GM19372 (cell line): Measurements from ENCODE around the gene TLE3.

Source experiments
- ATAC-seq: cut with Tn5 transposase; IDR thresholded peaks from one replicate; pipeline ENCODE4 v1.9.1; 2021; ENCODE audit warnings: mild to moderate bottlenecking, low read depth, moderate library complexity; ENCODE audit not compliant: unreplicated experiment

The TLE3 gene

GRCh38 chr15:70088455-70088854, 9.3 kb downstream of the TLE3 start:
- no peak for ATAC-seq

GRCh38 chr15:70087708-70088352, 9.9 kb downstream of the TLE3 start:
- ATAC-seq = no peak

GRCh38 chr15:70086636-70087035, 11.1 kb downstream of the TLE3 start:
- ATAC-seq = no peak

- ATAC-seq = no peak
Measured at GRCh38 chr15:70084461-70084860, 13.3 kb downstream of the TLE3 start.

- ATAC-seq = no peak
Measured at GRCh38 chr15:70083946-70084345, 13.8 kb downstream of the TLE3 start.

GRCh38 chr15:70083418-70083817, 14.3 kb downstream of the TLE3 start:
- ATAC-seq = no peak

- no peak for ATAC-seq
Measured at GRCh38 chr15:70082281-70082900, 15.3 kb downstream of the TLE3 start.

- no peak for ATAC-seq
Measured at GRCh38 chr15:70081612-70082011, 16.1 kb downstream of the TLE3 start.

- no peak for ATAC-seq
Measured at GRCh38 chr15:70080347-70080746, 17.4 kb downstream of the TLE3 start.

- ATAC-seq = no peak
Measured at GRCh38 chr15:70079888-70080287, 17.8 kb downstream of the TLE3 start.

- no peak for ATAC-seq
Measured at GRCh38 chr15:70078578-70079417, 18.9 kb downstream of the TLE3 start.

- ATAC-seq = no peak
Measured at GRCh38 chr15:70077188-70078147, 20.2 kb downstream of the TLE3 start.

- ATAC-seq = no peak
Measured at GRCh38 chr15:70074380-70074779, 23.3 kb downstream of the TLE3 start.

- ATAC-seq = no peak
Measured at GRCh38 chr15:70072479-70072878, 25.2 kb downstream of the TLE3 start.

GRCh38 chr15:70071799-70072198, 25.9 kb downstream of the TLE3 start:
- no peak for ATAC-seq

- ATAC-seq = no peak
Measured at GRCh38 chr15:70069716-70070115, 28.0 kb downstream of the TLE3 start.

- ATAC-seq = no peak
Measured at GRCh38 chr15:70068783-70069565, 28.7 kb downstream of the TLE3 start.

- ATAC-seq = no peak
Measured at GRCh38 chr15:70067681-70068080, 30.0 kb downstream of the TLE3 start.

- ATAC-seq = no peak
Measured at GRCh38 chr15:70067011-70067410, 30.7 kb downstream of the TLE3 start.

- no peak for ATAC-seq
Measured at GRCh38 chr15:70066447-70066846, 31.3 kb downstream of the TLE3 start.
